B cell (primary cell): ENCODE data around the gene RPGR.

Source experiments
- EZH2 ChIP-seq: IDR thresholded peaks from 2 replicates; pipeline ENCODE4 v1.6.1; 2012; ENCODE audit warnings: borderline replicate concordance, low read depth, mild to moderate bottlenecking, moderate library complexity, low read length; ENCODE audit not compliant: insufficient read depth, poor library complexity, severe bottlenecking
- TF ChIP-seq, protein P1 (sequence below): fragments of 200-600 bp; IDR thresholded peaks from one replicate; pipeline ENCODE4 v1.8.0; 2022; ENCODE audit warnings: antibody characterized with exemption, mild to moderate bottlenecking

DNA sequence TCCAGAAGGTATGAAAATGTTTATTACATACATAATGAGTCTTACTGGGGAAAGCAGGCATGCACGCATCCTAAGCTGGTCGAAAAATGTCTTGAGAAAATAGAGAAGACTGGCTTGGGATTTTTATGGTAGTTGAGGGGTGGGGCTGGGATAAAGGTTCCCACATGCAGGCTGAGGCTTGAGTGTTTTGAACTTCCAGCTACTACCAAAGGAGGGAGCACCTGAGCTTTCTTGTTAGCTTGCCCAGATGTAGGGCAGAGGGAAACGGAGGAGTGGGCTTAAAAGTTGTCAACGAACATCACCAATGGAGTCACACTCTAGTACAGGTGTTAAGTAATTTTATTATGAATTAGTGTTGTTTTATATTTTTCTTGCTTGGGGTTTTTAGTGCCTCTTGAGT, 67.1 kb downstream of the RPGR start:
- TF ChIP-seq, protein P1, sequence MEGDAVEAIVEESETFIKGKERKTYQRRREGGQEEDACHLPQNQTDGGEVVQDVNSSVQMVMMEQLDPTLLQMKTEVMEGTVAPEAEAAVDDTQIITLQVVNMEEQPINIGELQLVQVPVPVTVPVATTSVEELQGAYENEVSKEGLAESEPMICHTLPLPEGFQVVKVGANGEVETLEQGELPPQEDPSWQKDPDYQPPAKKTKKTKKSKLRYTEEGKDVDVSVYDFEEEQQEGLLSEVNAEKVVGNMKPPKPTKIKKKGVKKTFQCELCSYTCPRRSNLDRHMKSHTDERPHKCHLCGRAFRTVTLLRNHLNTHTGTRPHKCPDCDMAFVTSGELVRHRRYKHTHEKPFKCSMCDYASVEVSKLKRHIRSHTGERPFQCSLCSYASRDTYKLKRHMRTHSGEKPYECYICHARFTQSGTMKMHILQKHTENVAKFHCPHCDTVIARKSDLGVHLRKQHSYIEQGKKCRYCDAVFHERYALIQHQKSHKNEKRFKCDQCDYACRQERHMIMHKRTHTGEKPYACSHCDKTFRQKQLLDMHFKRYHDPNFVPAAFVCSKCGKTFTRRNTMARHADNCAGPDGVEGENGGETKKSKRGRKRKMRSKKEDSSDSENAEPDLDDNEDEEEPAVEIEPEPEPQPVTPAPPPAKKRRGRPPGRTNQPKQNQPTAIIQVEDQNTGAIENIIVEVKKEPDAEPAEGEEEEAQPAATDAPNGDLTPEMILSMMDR: no peak
- no peak for TF ChIP-seq EZH2
